GM19397 (cell line): ENCODE results near the gene ZNF45.
A peak's percentile ranks its signal among the peaks of the same experiment; 100 is the strongest.
"Not testable (repeated sequence)": the region's sequence is repeated elsewhere in the genome, so short reads cannot be mapped to it uniquely, and the experiment has no call there.

Experiments
- ATAC-seq: cut with Tn5 transposase; IDR thresholded peaks from one replicate; pipeline ENCODE4 v1.9.1; 2021; ENCODE audit warnings: mild to moderate bottlenecking, moderate library complexity; ENCODE audit not compliant: unreplicated experiment

ZNF45 gene

DNA sequence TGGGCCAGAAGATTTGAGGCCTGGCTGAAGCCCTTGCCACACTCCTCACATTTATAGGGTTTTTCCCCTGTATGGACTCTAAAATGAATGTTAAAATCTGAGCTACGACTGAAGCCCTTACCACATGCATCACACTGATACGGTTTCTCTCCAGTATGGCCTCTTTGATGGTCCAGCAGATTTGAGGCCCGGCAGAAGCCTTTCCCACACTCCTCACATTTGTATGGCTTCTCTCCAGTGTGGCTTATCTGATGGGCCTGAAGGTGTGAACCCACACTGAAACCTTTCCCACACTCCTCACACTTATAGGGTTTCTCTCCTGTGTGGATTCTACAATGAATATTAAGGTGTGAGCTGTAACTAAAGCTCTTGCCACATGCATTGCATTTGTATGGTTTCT is 21.0 kb downstream of the ZNF45 start:
- ATAC-seq = no peak

- ATAC-seq = no peak
Observed at GRCh38 chr19:43913383-43913782, 21.7 kb downstream of the ZNF45 start.

DNA sequence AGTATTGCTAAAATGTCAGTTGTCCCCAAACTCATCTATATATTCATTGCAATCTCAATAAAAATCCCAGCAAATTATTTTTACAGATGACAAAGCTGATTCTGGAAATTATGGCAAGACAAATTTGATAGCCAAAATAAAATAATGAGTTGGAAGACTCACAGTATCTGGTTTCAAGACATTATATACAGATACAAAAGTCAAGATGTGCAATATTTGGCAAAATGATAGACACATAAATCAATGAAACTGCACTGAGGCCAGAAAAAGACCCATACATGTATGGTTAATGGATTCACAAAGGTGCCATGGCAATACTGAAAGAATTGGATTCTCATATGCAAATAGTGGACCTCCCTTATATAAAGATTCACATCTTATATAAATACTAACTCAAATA is 24.2 kb downstream of the ZNF45 start:
- ATAC-seq = no peak

DNA sequence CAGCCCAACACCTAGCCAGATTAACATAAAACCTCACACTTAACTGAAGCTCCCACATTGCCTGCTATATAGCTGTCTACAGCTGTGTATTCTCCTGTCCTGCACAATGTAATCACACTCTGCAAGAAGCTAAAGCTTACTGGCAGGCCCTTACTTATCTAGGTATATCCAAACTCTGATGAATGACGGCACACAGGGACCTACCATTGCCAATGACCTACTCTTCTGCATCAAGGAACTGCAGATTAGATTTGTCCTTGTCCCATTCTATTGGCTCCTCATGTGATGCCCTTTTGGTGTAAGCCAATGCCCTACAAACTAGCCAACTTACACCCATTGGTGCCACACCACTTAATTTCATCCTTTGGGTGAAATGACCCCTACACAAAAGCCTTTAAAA is 26.4 kb downstream of the ZNF45 start:
- no peak for ATAC-seq

DNA sequence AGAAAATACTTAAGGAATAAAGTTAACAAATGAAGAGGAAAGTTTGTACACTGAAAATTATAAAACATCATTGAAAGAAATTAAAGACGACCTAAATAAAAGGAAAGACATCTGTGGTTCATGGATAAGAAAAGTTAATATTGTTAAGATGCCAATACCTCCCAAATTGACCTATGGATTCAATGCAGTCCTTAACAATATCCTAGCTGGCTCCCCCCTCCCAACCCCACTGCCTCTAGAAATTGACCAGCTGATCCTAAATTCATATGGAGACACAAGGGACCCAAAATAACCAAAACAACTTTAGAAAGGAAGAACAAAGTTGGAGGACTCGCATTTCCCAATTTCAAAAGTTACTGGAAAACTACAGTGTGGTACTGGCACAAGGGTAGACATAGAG is 28.3 kb downstream of the ZNF45 start:
- no peak for ATAC-seq

DNA sequence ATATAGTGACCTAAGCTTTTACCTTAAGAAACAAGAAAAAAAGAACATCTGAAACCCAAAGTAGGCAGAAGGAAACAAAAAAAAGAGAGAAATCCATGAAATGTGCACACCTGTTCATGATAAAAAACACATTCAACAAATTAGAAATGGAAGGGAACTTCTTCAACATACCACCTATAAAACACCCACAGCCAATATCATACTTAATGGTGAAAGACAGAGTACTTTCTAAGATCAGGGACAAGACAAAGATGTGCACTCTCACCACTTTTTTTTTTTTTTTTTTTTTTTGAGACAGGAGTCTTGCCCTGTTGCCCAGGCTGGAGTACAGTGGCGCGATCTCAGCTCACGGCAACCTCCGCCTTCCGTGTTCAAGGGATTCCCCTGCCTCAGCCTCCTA is 29.2 kb downstream of the ZNF45 start:
- ATAC-seq = no peak

DNA sequence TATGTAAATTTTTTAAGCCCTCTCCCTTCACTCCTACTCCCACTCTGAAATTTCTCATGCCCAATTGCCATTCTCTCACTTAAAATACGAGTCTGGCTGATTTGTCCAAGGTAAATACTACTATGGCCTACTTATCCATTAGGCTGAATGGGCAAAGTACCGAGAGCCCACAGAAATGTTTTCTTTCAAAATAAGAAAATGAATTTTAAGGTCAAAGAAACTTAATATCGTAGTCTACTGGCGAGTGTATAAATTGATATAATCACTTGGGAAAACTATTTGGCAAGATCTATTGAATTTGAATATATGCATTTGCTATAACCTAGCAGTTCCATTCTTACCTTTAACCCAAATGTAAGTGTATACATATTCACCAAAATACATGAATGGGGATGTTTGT is 32.7 kb downstream of the ZNF45 start:
- no peak for ATAC-seq

DNA sequence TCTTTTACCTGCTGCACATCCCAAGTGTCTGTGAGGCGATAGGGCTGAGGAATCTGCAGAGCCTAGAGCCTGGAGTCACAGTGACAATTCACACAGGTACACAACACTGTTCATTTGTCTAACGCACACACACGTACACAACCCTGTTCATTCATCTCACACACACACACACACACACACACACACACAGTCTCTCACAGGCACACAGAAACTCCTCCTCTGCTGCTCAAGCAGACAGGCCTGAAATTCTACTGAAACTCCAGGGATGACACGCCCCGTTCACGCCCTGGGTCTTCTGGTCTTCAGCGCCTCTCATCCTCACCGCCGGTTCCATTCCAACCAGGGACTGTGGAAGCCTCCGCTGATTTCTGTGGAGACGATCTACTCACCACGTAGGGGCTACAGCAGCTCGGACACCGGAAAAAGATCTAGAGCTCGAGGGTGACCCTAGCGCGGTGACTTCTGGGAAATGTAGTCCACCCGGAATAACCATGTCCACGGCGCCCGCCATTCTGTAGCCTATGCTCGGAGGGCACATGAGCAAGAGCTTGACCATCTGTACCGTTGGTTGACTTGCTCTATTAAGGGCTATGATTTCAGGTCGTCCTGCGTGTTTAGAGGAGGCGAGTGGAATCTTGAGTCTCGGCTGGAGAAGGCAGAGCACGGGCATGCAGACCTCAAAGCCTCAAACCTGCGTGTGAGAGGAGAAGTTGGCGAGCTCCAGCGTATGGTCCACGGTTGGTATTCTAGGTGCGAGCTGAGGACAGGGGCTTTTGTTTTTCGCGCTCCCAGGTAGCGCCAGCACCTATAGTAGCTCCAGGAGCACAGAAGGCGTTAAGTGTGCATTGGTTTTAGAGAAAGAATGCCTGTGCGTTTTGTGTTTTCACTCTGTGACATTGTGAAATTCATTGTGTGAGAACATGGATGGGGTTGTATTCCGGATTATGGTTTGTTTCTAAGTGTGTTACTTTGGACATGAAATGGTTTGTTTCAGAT is 33.4 kb downstream of the ZNF45 start:
- peak; percentile 85 for ATAC-seq

- ATAC-seq = no peak
Observed at GRCh38 chr19:43895727-43896308, 39.3 kb downstream of the ZNF45 start.

DNA sequence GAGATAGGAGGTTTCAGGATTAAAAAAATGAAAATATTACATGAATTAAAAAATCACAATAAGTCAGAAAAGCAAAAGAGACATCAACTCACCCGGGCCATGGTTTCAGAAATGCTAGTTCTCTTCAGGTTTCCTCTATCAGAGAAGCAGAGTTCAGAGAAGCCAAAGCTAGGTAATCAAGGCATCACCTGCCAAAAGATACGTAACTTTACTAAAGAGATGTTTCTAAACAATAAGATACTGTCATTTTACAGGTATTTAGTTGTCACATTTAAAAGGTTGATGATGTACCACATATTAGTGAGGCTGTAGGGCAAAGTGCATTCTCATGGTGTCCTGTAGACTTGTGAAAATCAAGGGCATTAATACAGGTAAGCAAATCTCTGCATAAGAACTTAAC is 51.2 kb downstream of the ZNF45 start, which contains the start of gene ZNF404:
Gene ZNF404 (minus strand): TSS at position 101 of the 400 bp plus-strand sequence.
- no peak for ATAC-seq

GRCh38 chr19:43880483-43880882 is 54.6 kb downstream of the ZNF45 start:
- ATAC-seq = no peak

GRCh38 chr19:43872547-43873336 is 62.3 kb downstream of the ZNF45 start:
- ATAC-seq = no peak

- not testable (repeated sequence) for ATAC-seq
Observed at GRCh38 chr19:43866923-43867322, 68.2 kb downstream of the ZNF45 start.
